ENCODE measurements around the gene LNPEP.

The LNPEP gene

DNA sequence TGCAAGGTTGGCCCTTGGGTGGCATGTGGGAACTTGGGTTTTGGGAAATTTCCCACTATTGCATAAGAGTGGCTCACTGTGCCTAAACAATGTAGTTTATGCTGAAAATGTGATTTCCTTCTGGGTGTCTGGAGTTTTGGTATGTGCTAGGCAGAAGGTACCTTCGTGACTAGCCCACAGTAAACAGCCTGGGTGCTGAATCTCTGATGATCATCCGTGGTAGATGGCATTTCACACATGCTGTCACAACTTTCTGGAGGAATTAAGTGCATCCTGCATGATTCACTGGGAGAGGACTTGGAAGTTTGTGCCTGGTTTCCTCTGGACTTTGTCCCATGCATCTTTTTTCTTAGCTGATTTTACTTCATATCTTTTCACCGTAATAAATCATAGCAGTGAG lies 64.5 kb downstream of the LNPEP start:
- DNase-seq (ENCODE audit: low read depth in 2 of 2) = no peak

- DNase-seq (ENCODE audit: low read depth in 2 of 2) = no peak
Observed at GRCh38 chr5:97002983-97003382, 67.1 kb downstream of the LNPEP start.

GRCh38 chr5:97004423-97005060 lies 68.7 kb downstream of the LNPEP start:
- DNase-seq (ENCODE audit: low read depth in 2 of 2) = no peak

GRCh38 chr5:97006454-97007060 lies 70.7 kb downstream of the LNPEP start:
- DNase-seq (ENCODE audit: low read depth in 2 of 2) = no peak

GRCh38 chr5:97009212-97009898 lies 73.5 kb downstream of the LNPEP start:
- DNase-seq (ENCODE audit: low read depth in 2 of 2) = no peak

- DNase-seq (ENCODE audit: low read depth in 2 of 2) = no peak
Observed at GRCh38 chr5:97009921-97010320, 74.0 kb downstream of the LNPEP start.

- no peak for DNase-seq (ENCODE audit: low read depth in 2 of 2)
Observed at GRCh38 chr5:97010606-97011005, 74.7 kb downstream of the LNPEP start.

GRCh38 chr5:97011567-97011966 lies 75.7 kb downstream of the LNPEP start:
- no peak for DNase-seq (ENCODE audit: low read depth in 2 of 2)

GRCh38 chr5:97019435-97020117 lies 83.7 kb downstream of the LNPEP start:
- no peak for DNase-seq (ENCODE audit: low read depth in 2 of 2)

GRCh38 chr5:97021416-97021815 lies 85.5 kb downstream of the LNPEP start:
- no peak for DNase-seq (ENCODE audit: low read depth in 2 of 2)

DNA sequence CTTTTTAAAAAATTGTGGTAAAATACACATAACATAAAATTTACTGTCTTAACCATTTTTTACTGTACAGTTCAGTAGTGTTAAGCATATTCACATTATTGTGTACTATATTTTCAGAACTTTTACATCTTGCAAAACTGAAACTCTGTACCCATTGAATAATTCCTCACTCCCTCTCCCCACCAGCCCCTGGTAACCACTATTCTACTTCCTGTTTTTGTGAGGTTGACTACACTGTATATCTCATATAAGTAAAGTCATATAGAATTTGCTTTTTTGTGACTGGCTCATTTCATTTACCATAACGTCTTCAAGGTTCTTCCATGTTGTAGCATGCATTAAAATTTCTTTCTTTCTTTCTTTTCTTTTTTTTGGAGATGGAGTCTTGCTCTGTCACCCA lies 87.0 kb downstream of the LNPEP start:
- no peak for DNase-seq (ENCODE audit: low read depth in 2 of 2)

DNA sequence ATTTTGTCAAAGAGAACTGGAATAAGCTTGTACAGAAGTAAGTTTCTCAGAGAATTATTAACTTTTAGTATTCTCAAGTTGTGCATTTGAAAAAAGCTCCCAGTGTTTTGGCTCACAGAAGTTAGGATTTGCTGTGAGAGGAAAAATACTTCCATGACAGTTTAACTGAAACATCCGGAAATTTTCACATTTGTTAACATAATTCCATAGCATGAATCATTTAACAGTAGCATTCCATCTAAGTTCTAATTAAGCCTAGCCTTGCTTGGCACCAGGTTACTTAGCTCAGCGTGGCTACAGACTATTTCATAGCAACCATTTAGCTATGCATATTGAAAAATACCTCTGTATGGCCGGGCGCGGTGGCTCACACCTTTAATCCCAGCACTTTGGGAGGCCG lies 90.8 kb downstream of the LNPEP start:
- no peak for DNase-seq (ENCODE audit: low read depth in 2 of 2)

DNA sequence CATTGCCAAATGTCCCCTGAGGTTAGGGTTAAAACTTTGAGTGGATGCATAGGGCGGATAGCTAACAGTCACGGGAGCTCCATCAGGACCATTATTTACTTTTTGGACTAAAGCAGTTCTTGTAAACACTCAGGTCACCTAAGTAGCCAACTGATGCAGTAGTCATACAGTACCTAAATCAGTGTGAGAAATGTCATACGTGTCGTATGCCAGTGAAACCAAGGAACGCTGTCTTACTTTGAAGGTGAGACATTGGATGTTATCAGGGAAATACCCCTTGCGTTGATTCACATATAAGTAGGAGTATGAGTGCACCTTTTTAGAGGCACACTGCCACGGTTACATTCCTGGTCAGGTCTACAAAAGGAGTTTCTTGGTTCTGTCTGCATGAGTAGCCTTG lies 101.9 kb downstream of the LNPEP start:
- no peak for DNase-seq (ENCODE audit: low read depth in 2 of 2)

- no peak for DNase-seq (ENCODE audit: low read depth in 2 of 2)
Observed at GRCh38 chr5:97041239-97041638, 105.4 kb downstream of the LNPEP start.

- no peak for DNase-seq (ENCODE audit: low read depth in 2 of 2)
Observed at GRCh38 chr5:97042996-97043395, 107.1 kb downstream of the LNPEP start.

GRCh38 chr5:97043511-97043910 lies 107.6 kb downstream of the LNPEP start:
- no peak for DNase-seq (ENCODE audit: low read depth in 2 of 2)

- DNase-seq (ENCODE audit: low read depth in 2 of 2) = no peak
Observed at GRCh38 chr5:97044052-97044451, 108.2 kb downstream of the LNPEP start.

DNA sequence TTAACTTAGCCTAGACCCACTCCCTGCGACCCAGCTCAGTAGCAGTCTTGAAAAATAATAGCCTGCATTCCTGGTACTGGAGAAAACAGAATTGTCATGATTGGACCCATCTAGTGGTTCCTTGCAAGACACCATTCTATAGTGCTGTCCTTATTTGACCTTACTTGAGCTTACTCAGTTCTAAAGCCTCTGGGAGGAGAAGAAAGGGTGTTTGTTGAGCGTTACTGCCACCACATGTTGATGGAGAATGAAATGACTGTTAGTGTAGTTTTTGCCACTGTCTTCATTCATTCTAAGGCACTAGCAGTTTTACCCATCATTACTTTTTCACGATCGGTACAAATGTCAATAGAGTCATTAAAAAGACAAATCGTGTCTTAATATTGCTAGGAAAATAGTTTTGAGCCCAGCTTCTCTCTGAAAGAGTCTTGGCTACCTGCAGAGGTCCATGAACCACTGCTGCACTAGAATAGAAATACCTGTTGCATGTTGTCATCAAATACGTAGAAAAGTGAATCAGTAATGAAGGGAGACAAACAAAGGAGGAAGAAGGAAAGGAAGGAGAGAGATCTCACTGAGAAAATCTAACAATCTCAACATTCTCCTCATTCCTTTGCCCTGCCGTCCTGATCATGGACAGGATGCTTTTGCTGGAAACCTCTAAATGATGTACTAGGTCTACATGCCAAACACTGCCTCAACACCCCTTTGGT lies 110.5 kb downstream of the LNPEP start:
- no peak for DNase-seq (ENCODE audit: low read depth in 2 of 2)

DNA sequence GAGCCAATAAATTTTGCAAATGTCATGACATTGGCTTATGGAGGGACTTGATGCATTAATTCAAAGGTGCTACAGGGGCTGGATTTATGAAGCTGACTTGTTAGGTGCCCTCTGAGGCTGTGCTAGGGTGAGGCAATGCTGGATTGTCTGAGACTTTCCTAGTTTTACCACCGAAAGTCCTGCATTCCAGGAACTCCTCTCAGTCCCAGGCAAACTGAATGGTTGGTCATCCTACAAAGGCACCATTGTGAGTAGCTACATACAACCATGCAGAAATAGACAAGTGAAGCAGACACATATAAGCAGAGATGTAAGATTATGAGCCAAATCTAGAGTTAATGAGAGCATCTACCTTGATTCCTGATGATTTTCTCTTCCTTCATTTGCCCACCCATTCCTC lies 111.2 kb downstream of the LNPEP start:
- DNase-seq (ENCODE audit: low read depth in 2 of 2) = no peak

DNA sequence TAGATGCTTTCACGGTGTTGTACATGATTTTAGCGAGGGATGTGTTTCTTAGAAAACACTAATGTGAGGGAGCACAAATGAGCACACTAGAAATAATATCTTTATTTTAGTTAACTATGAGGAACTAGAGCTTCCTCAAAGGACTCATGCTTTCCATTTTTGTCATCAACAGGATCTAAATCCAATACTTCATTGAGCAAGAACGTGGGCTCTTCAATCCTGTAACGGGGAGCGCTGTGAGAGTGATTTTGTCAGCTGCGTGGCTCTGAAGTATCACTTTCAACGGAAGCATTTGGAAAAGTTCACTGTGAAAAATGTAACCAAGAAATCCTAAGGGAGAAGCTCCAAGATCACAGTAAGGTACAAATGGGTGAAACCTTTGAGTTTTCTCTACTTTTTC lies 113.3 kb downstream of the LNPEP start:
- no peak for DNase-seq (ENCODE audit: low read depth in 2 of 2)

- DNase-seq (ENCODE audit: low read depth in 2 of 2) = no peak
Observed at GRCh38 chr5:97056263-97056662, 120.4 kb downstream of the LNPEP start.

GRCh38 chr5:97062046-97062445 lies 126.2 kb downstream of the LNPEP start:
- no peak for DNase-seq (ENCODE audit: low read depth in 2 of 2)
